ENCODE results near the gene VSTM4. TPM values are rescaled to one million over a fixed set of nuclear protein-coding genes. Genes with fewer than 3 reads are reported as not detected.

VSTM4 gene
- total RNA-seq, 2 donors from 2014 or later = 1.2 to 3.1 TPM

DNA sequence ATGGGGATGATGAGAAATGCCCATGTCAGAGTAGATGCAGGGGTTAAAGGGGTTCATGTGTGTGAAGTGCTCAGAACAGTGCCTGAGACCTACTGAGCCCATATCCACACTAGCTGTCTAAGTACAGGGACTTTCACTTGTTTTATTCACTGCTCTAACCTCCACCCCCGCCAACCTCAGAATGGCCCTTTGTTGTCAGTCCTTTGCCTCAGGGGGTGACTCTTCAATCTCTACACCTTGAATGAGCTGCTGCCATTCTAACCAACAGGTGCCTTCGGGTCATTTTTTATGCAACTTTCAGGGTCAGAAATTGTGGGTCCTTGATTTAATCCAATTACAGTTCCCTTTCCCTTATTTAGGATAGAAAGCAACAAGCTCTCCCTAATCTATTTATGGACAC, 26.2 kb downstream of the VSTM4 start:
- no peak overlapping the region for H3K27ac ChIP-seq
- TF ChIP-seq, protein P1, sequence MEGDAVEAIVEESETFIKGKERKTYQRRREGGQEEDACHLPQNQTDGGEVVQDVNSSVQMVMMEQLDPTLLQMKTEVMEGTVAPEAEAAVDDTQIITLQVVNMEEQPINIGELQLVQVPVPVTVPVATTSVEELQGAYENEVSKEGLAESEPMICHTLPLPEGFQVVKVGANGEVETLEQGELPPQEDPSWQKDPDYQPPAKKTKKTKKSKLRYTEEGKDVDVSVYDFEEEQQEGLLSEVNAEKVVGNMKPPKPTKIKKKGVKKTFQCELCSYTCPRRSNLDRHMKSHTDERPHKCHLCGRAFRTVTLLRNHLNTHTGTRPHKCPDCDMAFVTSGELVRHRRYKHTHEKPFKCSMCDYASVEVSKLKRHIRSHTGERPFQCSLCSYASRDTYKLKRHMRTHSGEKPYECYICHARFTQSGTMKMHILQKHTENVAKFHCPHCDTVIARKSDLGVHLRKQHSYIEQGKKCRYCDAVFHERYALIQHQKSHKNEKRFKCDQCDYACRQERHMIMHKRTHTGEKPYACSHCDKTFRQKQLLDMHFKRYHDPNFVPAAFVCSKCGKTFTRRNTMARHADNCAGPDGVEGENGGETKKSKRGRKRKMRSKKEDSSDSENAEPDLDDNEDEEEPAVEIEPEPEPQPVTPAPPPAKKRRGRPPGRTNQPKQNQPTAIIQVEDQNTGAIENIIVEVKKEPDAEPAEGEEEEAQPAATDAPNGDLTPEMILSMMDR (IDR thresholded peaks at IDR 0.05) = no peak
- DNase-seq = no peak
- H3K4me3 ChIP-seq = no peak overlapping the region
- H3K36me3 ChIP-seq = no peaks in the 10 kb centered on the region
- no peaks in the 10 kb centered on the region for H3K27me3 ChIP-seq
- intact Hi-C loops (cut with DNase I) = no loop called here
- no peak overlapping the region for H3K9ac ChIP-seq (ENCODE audit: low read depth in 2 of 2, low read length in 2 of 2)
- no peaks in the 10 kb centered on the region for H3K4me1 ChIP-seq
- H3K9me3 ChIP-seq = no peaks in the 10 kb centered on the region

DNA sequence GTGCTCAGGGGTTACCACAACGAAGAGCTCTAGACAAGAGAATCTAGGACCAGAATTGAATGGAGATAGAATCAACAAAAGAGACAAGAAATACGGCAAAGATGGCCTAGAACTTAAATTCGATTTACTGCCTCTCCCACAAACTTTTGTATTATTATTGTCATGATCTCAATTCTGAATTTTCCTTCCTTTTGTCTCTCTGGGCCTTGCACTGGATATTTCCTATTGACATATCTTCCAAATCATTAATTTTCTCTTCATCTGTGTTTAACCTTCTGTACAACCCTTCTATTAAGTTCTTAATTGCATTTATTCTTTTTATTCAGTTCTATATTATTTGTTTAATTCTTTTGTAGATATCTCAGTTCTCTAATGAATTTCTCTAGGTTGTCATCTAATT, 28.4 kb downstream of the VSTM4 start:
- H3K9me3 ChIP-seq = no peaks in the 10 kb centered on the region
- no peaks in the 10 kb centered on the region for H3K27me3 ChIP-seq
- intact Hi-C loops (cut with DNase I) = no loop called here
- no peak for DNase-seq
- H3K9ac ChIP-seq (ENCODE audit: low read depth in 2 of 2, low read length in 2 of 2) = no peak overlapping the region
- no peaks in the 10 kb centered on the region for H3K36me3 ChIP-seq
- TF ChIP-seq, protein P1 (IDR thresholded peaks at IDR 0.05) = no peak
- no peaks in the 10 kb centered on the region for H3K4me1 ChIP-seq
- H3K27ac ChIP-seq = no peak overlapping the region
- H3K4me3 ChIP-seq = no peak overlapping the region

DNA sequence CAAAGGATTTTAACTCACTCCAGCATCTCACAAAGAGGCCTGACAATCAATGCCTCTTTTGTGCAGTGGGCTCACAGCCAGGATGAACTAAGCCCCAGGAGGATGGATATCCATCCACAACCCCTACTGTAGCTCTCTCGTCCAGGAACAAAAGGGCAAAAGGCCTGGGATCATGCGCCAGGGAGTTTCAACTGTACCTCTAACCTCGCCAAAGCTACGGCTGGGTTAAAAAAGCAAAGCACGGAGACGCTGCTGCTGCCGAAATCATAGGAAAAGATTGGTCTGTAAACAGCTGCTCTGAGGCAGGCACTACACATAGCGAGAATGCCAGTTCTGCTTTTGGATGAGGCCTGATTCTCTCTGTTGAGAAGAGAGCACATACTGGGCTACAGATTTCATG, 32.1 kb downstream of the VSTM4 start:
- TF ChIP-seq, protein P1 (IDR thresholded peaks at IDR 0.05) = no peak
- Histone ChIP-seq H3K4me1 (no peaks in the 10 kb centered on the region), H3K36me3 (no peaks in the 10 kb centered on the region), H3K27ac (no peak overlapping the region), H3K9me3 (no peaks in the 10 kb centered on the region), H3K9ac (ENCODE audit: low read depth in 2 of 2, low read length in 2 of 2) (no peak overlapping the region), H3K4me3 (no peak overlapping the region), H3K27me3 (no peaks in the 10 kb centered on the region)
- intact Hi-C loops (cut with DNase I) = no loop called here
- no peak for DNase-seq

DNA sequence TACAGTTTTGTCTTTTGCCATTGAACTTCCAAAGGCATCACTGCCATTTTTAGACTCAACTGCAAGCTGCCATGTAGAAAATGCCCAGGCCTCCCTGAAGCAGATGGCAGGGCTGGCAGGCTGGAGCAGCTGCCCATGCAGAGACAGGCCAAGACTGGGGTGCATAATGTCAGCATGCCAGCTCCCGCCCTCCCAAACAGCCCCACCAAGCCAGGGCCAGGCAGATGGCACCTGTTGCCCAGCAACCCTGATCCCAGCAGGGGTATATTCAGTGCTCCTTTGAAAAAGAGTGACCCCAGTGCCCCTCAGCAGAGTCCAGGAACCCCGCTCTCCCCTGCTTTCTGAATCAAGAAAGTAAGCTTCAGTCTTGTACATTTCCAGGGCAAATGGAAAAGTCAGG, 32.6 kb downstream of the VSTM4 start:
- Histone ChIP-seq H3K9ac (ENCODE audit: low read depth in 2 of 2, low read length in 2 of 2) (no peak overlapping the region), H3K27ac (no peak overlapping the region), H3K4me1 (no peaks in the 10 kb centered on the region), H3K9me3 (no peaks in the 10 kb centered on the region), H3K27me3 (no peaks in the 10 kb centered on the region), H3K4me3 (no peak overlapping the region), H3K36me3 (no peaks in the 10 kb centered on the region)
- TF ChIP-seq, protein P1 (IDR thresholded peaks at IDR 0.05) = no peak
- intact Hi-C loops (cut with DNase I) = no loop called here
- no peak for DNase-seq

DNA sequence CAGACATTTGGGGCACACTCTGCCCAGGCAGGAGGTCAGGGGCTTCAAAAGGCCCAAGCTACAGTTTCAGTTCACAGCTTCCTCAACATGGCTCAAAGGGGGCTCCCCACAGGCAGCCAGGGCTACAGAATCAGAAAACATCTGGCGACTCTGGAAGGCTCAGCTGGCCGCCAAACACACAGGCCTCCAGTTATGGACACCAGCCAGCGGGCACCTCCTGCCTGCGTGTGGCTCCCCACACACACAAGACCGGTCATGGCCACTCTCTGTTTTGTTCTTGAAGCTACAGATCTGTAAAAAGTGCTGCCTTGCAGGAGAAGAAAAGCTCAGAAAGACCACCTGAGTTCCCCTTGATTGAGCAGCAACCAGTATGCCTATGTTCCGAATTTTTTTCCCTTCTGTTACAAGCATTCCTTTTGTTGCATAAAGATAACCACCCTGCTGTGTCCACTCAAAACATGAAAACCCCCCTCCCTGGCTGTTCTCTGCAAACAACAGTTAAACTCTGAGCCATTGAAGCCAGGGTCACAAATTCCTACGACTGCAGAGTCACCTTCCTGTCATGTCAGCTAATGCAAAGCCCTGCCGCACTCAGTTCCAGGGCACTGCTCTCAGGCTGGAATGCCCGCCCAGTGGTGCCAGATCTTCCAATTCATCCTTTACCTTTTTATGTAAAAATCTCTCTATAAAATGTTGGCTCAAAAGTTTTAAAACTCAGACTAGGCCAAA, 33.6 kb downstream of the VSTM4 start:
- H3K9ac ChIP-seq (ENCODE audit: low read depth in 2 of 2, low read length in 2 of 2) = no peak overlapping the region
- H3K4me1 ChIP-seq = no peaks in the 10 kb centered on the region
- TF ChIP-seq, protein P1 (IDR thresholded peaks at IDR 0.05) = no peak
- H3K36me3 ChIP-seq = no peaks in the 10 kb centered on the region
- no peaks in the 10 kb centered on the region for H3K27me3 ChIP-seq
- no peaks in the 10 kb centered on the region for H3K9me3 ChIP-seq
- no peak for DNase-seq
- H3K27ac ChIP-seq = no peak overlapping the region
- H3K4me3 ChIP-seq = no peak overlapping the region
- intact Hi-C loops (cut with DNase I) = no loop called here
